ENCODE data around the gene ZCCHC10. TPM values are rescaled to one million over a fixed set of nuclear protein-coding genes. Genes with fewer than 3 reads are reported as not detected.
"Not testable (repeated sequence)": the region's sequence is repeated elsewhere in the genome, so short reads cannot be mapped to it uniquely, and the experiment has no call there.

The ZCCHC10 gene
- total RNA-seq, 4 donors from 2014 or later: 10.1 to 22.0 (median 19.1) TPM

- Histone ChIP-seq H3K4me1 (peaks cover 32% of the 10 kb centered on the region), H3K9me3 (no peaks in the 10 kb centered on the region), H3K36me3 (peaks cover under 1% of the 10 kb centered on the region), H3K27me3 (no peaks in the 10 kb centered on the region), H3K27ac (peak overlapping the region; percentile 100), H3K4me3 (peak overlapping the region; percentile 92)
- TF ChIP-seq EP300 (IDR thresholded peaks at IDR 0.05): no peak
- TF ChIP-seq POLR2AphosphoS5 (IDR thresholded peaks at IDR 0.05): peak in 1 of 3 donors; percentile 30
- no peak for TF ChIP-seq CTCF (IDR thresholded peaks at IDR 0.05)
- DNase-seq (ENCODE audit: low spot score in 2 of 2): no peak
- under 1% methylated on average over 21 of the region's 21 CpGs for WGBS
Observed at GRCh38 chr5:132962429-132963021, 63.8 kb downstream of the ZCCHC10 start.

- peak overlapping the region; percentile 92 for H3K4me3 ChIP-seq
- TF ChIP-seq POLR2A (IDR thresholded peaks at IDR 0.05) (no peak), EP300 (IDR thresholded peaks at IDR 0.05) (no peak), CTCF (IDR thresholded peaks at IDR 0.05) (no peak), POLR2AphosphoS5 (IDR thresholded peaks at IDR 0.05) (no peak)
- H3K27ac ChIP-seq: peak overlapping the region; percentile 100
- WGBS: 5% methylated on average over 5 of the region's 5 CpGs
- H3K27me3 ChIP-seq: no peaks in the 10 kb centered on the region
- H3K4me1 ChIP-seq: peaks cover 35% of the 10 kb centered on the region
- DNase-seq (ENCODE audit: low spot score in 2 of 2): no peak
- peaks cover 5% of the 10 kb centered on the region for H3K36me3 ChIP-seq
- H3K9me3 ChIP-seq: no peaks in the 10 kb centered on the region
Observed at GRCh38 chr5:132961887-132962286, 64.5 kb downstream of the ZCCHC10 start.

- not testable (repeated sequence) for DNase-seq (ENCODE audit: low spot score in 2 of 2); H3K36me3 ChIP-seq; H3K9me3 ChIP-seq; H3K27me3 ChIP-seq
- Histone ChIP-seq H3K4me1 (peaks cover 35% of the 10 kb centered on the region), H3K27ac (peak overlapping the region; percentile 100), H3K4me3 (peak overlapping the region; percentile 92)
- WGBS: 89% methylated on average over 11 of the region's 11 CpGs
Observed at GRCh38 chr5:132961123-132961815, 65.1 kb downstream of the ZCCHC10 start.

GRCh38 chr5:132956166-132956799, 70.1 kb downstream of the ZCCHC10 start:
- Histone ChIP-seq H3K36me3 (peaks cover 16% of the 10 kb centered on the region), H3K4me1 (peaks cover 49% of the 10 kb centered on the region)
- not testable (repeated sequence) for DNase-seq (ENCODE audit: low spot score in 2 of 2); H3K27me3 ChIP-seq; H3K27ac ChIP-seq; H3K9me3 ChIP-seq; H3K4me3 ChIP-seq
- 93% methylated on average over 6 of the region's 6 CpGs for WGBS

GRCh38 chr5:132953710-132954109, 72.6 kb downstream of the ZCCHC10 start:
- Histone ChIP-seq H3K36me3 (peaks cover 16% of the 10 kb centered on the region), H3K4me3 (no peak overlapping the region), H3K27ac (no peak overlapping the region), H3K27me3 (no peaks in the 10 kb centered on the region), H3K4me1 (peaks cover 32% of the 10 kb centered on the region), H3K9me3 (no peaks in the 10 kb centered on the region)
- 81% methylated on average over 6 of the region's 6 CpGs for WGBS
- no peak for DNase-seq (ENCODE audit: low spot score in 2 of 2)
- TF ChIP-seq POLR2A (IDR thresholded peaks at IDR 0.05) (no peak), EP300 (IDR thresholded peaks at IDR 0.05) (no peak), CTCF (IDR thresholded peaks at IDR 0.05) (no peak), POLR2AphosphoS5 (IDR thresholded peaks at IDR 0.05) (no peak)

GRCh38 chr5:132952829-132953228, 73.5 kb downstream of the ZCCHC10 start:
- no peaks in the 10 kb centered on the region for H3K9me3 ChIP-seq
- DNase-seq (ENCODE audit: low spot score in 2 of 2): no peak
- TF ChIP-seq POLR2A (IDR thresholded peaks at IDR 0.05): no peak
- no peak for TF ChIP-seq EP300 (IDR thresholded peaks at IDR 0.05)
- TF ChIP-seq CTCF (IDR thresholded peaks at IDR 0.05): no peak
- no peak for TF ChIP-seq POLR2AphosphoS5 (IDR thresholded peaks at IDR 0.05)
- WGBS: 73% methylated on average over 2 of the region's 2 CpGs
- H3K27ac ChIP-seq: no peak overlapping the region
- peaks cover 32% of the 10 kb centered on the region for H3K4me1 ChIP-seq
- H3K4me3 ChIP-seq: no peak overlapping the region
- H3K36me3 ChIP-seq: peaks cover 16% of the 10 kb centered on the region
- no peaks in the 10 kb centered on the region for H3K27me3 ChIP-seq
